Breast epithelium (tissue), 3 donors: ENCODE results near the gene UCP2.

Source experiments
- POLR2AphosphoS5 ChIP-seq, 3 donors: sonication (generic); formaldehyde crosslinking; IDR thresholded peaks; one replicate each; pipeline ENCODE4 v1.6.1; 2017; ENCODE audit warnings: antibody characterized with exemption in 3 of 3
- TF ChIP-seq, protein P1 (sequence below), 3 donors: fragments of 450-650 bp; IDR thresholded peaks; one replicate each; pipeline ENCODE4 v1.5.1; 2016 to 2017; ENCODE audit warnings: antibody characterized with exemption in 3 of 3, mild to moderate bottlenecking in 3 of 3, moderate library complexity in 3 of 3

DNA sequence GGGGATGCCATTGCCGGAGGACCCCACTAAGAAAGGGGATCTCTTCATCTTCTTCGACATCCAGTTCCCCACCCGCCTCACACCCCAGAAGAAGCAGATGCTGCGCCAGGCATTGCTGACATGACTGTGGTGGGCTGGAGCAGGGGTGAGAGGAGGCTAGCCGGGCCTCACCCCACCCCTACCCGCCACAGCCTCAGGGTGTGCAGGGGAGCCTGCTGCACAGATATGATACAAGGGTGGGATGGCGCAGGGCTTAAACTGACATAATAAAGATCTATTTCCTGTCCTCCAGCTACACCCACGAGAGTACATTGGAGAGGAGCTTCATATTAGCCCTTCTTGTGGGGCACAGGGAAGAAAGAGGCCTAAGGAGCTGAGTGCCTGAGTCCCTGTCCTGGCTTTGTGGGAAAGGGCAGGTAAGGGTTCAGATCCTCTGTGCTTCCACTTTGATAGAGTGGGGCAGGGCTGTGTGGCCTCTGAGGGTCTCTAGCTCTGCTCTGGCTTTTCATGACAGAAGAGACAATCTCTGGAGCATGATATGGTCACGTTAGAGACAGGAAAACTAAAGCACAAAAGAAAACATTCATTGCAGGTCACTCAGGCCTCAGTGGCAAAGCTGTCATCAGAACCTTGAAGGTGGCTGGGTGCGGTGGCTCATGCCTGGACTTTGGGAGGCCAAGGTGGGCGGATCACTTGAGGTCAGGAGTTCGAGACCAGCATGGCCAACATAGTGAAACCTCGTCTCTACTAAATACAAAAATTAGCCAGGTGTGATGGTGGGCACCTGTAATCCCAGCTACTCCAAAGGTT is 12.4 kb downstream of the UCP2 start:
- TF ChIP-seq POLR2AphosphoS5 (IDR thresholded peaks at IDR 0.05), result no peak
- TF ChIP-seq, protein P1, sequence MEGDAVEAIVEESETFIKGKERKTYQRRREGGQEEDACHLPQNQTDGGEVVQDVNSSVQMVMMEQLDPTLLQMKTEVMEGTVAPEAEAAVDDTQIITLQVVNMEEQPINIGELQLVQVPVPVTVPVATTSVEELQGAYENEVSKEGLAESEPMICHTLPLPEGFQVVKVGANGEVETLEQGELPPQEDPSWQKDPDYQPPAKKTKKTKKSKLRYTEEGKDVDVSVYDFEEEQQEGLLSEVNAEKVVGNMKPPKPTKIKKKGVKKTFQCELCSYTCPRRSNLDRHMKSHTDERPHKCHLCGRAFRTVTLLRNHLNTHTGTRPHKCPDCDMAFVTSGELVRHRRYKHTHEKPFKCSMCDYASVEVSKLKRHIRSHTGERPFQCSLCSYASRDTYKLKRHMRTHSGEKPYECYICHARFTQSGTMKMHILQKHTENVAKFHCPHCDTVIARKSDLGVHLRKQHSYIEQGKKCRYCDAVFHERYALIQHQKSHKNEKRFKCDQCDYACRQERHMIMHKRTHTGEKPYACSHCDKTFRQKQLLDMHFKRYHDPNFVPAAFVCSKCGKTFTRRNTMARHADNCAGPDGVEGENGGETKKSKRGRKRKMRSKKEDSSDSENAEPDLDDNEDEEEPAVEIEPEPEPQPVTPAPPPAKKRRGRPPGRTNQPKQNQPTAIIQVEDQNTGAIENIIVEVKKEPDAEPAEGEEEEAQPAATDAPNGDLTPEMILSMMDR (IDR thresholded peaks at IDR 0.05), result no peak
